Nephron progenitor cell (in vitro differentiated cells): ENCODE results near the gene OR2T11.
"Not testable (repeated sequence)": the region's sequence is repeated elsewhere in the genome, so short reads cannot be mapped to it uniquely, and the experiment has no call there.

Source experiments
- DNase-seq: peaks from one replicate; pipeline ENCODE4 v3.0.0; 2021
- H3K27ac Mint-ChIP-seq: 2 replicates; pipeline ENCODE4 v1.8.0; 2021; ENCODE audit warnings: mild to moderate bottlenecking, moderate library complexity, mixed read lengths
- H3K27me3 Mint-ChIP-seq: 2 replicates; pipeline ENCODE4 v1.8.0; 2021; ENCODE audit warnings: mild to moderate bottlenecking, low read depth, mixed read lengths; ENCODE audit not compliant: poor library complexity
- H3K36me3 Mint-ChIP-seq: 2 replicates; pipeline ENCODE4 v1.8.0; 2021; ENCODE audit warnings: low read depth, mixed read lengths
- H3K4me1 Mint-ChIP-seq: 2 replicates; pipeline ENCODE4 v1.8.0; 2021; ENCODE audit warnings: mixed read lengths
- H3K4me3 Mint-ChIP-seq: 2 replicates; pipeline ENCODE4 v1.8.0; 2021; ENCODE audit warnings: mild to moderate bottlenecking, moderate library complexity, mixed read lengths
- H3K9me3 Mint-ChIP-seq: 2 replicates; pipeline ENCODE4 v1.8.0; 2021; ENCODE audit warnings: mild to moderate bottlenecking, moderate library complexity, mixed read lengths
- CTCF ChIP-seq: fragments of 200-600 bp; sonication (generic); IDR thresholded peaks from 2 replicates; pipeline ENCODE4 v1.5.0; 2021; ENCODE audit warnings: antibody characterized with exemption

Gene OR2T11

GRCh38 chr1:248590055-248590454 is 44.8 kb downstream of the OR2T11 start:
- Mint-ChIP-seq H3K27me3 (peaks cover 3% of the 10 kb centered on the region), H3K9me3 (peaks cover 72% of the 10 kb centered on the region), H3K27ac (no peak overlapping the region), H3K4me3 (no peak overlapping the region), H3K36me3 (no peaks in the 10 kb centered on the region), H3K4me1 (no peaks in the 10 kb centered on the region)
- DNase-seq = no peak
- TF ChIP-seq CTCF = no peak

GRCh38 chr1:248589334-248589733 is 45.6 kb downstream of the OR2T11 start:
- peaks cover 72% of the 10 kb centered on the region for H3K9me3 Mint-ChIP-seq
- H3K36me3 Mint-ChIP-seq = no peaks in the 10 kb centered on the region
- H3K4me1 Mint-ChIP-seq = no peaks in the 10 kb centered on the region
- DNase-seq = no peak
- TF ChIP-seq CTCF = no peak
- peaks cover 3% of the 10 kb centered on the region for H3K27me3 Mint-ChIP-seq
- no peak overlapping the region for H3K4me3 Mint-ChIP-seq
- H3K27ac Mint-ChIP-seq = no peak overlapping the region

GRCh38 chr1:248585266-248585665 is 49.6 kb downstream of the OR2T11 start:
- Mint-ChIP-seq H3K4me1 (no peaks in the 10 kb centered on the region), H3K9me3 (peaks cover 56% of the 10 kb centered on the region), H3K27me3 (peaks cover 3% of the 10 kb centered on the region), H3K36me3 (no peaks in the 10 kb centered on the region), H3K27ac (no peak overlapping the region), H3K4me3 (no peak overlapping the region)
- TF ChIP-seq CTCF = no peak
- DNase-seq = no peak

GRCh38 chr1:248576260-248576980 is 58.5 kb downstream of the OR2T11 start:
- peaks cover 57% of the 10 kb centered on the region for H3K9me3 Mint-ChIP-seq
- TF ChIP-seq CTCF = no peak
- H3K27ac Mint-ChIP-seq = no peak overlapping the region
- H3K36me3 Mint-ChIP-seq = no peaks in the 10 kb centered on the region
- no peak for DNase-seq
- no peaks in the 10 kb centered on the region for H3K27me3 Mint-ChIP-seq
- no peak overlapping the region for H3K4me3 Mint-ChIP-seq
- no peaks in the 10 kb centered on the region for H3K4me1 Mint-ChIP-seq

GRCh38 chr1:248574657-248575056 is 60.2 kb downstream of the OR2T11 start, which contains the start of gene OR2T34:
OR2T34 (minus strand) TSS chr1:248574757; CDS start chr1:248574757, 0 bp downstream.
- not testable (repeated sequence) for H3K4me1 Mint-ChIP-seq, H3K27me3 Mint-ChIP-seq, DNase-seq, H3K27ac Mint-ChIP-seq, H3K36me3 Mint-ChIP-seq, H3K4me3 Mint-ChIP-seq
- peaks cover 52% of the 10 kb centered on the region for H3K9me3 Mint-ChIP-seq

GRCh38 chr1:248573856-248574255 is 61.0 kb downstream of the OR2T11 start:
- DNase-seq, H3K36me3 Mint-ChIP-seq, H3K4me1 Mint-ChIP-seq, H3K4me3 Mint-ChIP-seq, H3K27ac Mint-ChIP-seq, H3K27me3 Mint-ChIP-seq: not testable (repeated sequence)
- peaks cover 50% of the 10 kb centered on the region for H3K9me3 Mint-ChIP-seq
